SK-N-SH (cell line): ENCODE measurements around the gene ADAM11. TPM values are rescaled to one million over a fixed set of nuclear protein-coding genes. Genes with fewer than 3 reads are reported as not detected.

Experiments
- CTCF ChIA-PET: fragments of 300-600, 350-600 bp; formaldehyde crosslinking; extraction: SDS; loops from one replicate; lab custom pipeline; 2021; lab: Yijun Ruan, JAX
- POLR2A ChIA-PET: fragments of 350-600 bp; sonication (Branson Sonifier 250); formaldehyde crosslinking; extraction: SDS; loops from one replicate; lab custom pipeline; 2020; ENCODE audit warnings: antibody characterized with exemption, inconsistent platforms; lab: Yijun Ruan, JAX
- DNase-seq: peaks from one replicate; pipeline ENCODE4 v3.0.0; 2012
- H2AFZ ChIP-seq: fragments of 200-600 bp; sonication (generic); 2 replicates; pipeline ENCODE4 v1.8.1; 2016; ENCODE audit warnings: antibody characterized with exemption, mild to moderate bottlenecking, low read depth
- H3F3A ChIP-seq: fragments of 200-600 bp; sonication (generic); replicated peaks from 2 replicates; pipeline ENCODE3; 2016; ENCODE audit warnings: antibody characterized with exemption, mild to moderate bottlenecking; ENCODE audit not compliant: insufficient read depth
- H3K27ac ChIP-seq, 2 experiments: fragments of 200-500 bp in 1 of 2; fragments of 200-600 bp in 1 of 2; sonication (Bioruptor generic) in 1 of 2; sonication (generic), shearing (Covaris generic) in 1 of 2; 2 replicates each; pipeline versions ENCODE4 v1.5.1 to v1.6.1; 2014 to 2016; ENCODE audit warnings: low read depth in 2 of 2, inconsistent platforms in 1 of 2, low read length in 1 of 2, mild to moderate bottlenecking in 1 of 2, mixed read lengths in 1 of 2
- H3K27me3 ChIP-seq: fragments of 200-600 bp; sonication (generic), shearing (Covaris generic); 2 replicates; pipeline ENCODE4 v1.6.1; 2016; ENCODE audit warnings: mixed run types; ENCODE audit not compliant: insufficient read depth
- H3K36me3 ChIP-seq, 2 experiments: fragments of 200-500 bp in 1 of 2; fragments of 200-600 bp in 1 of 2; sonication (Bioruptor generic) in 1 of 2; sonication (generic) in 1 of 2; replicated peaks in 1 of 2; 2 replicates each; pipeline versions ENCODE3 to v1.5.1; 2014 to 2016; ENCODE audit warnings: low read length in 1 of 2, mild to moderate bottlenecking in 1 of 2; ENCODE audit not compliant: insufficient read depth in 2 of 2, control insufficient read depth in 1 of 2
- H3K4me1 ChIP-seq, 2 experiments: fragments of 200-500 bp in 1 of 2; fragments of 200-600 bp in 1 of 2; sonication (Bioruptor generic) in 1 of 2; sonication (generic), shearing (Covaris generic) in 1 of 2; 2 replicates each; pipeline versions ENCODE4 v1.5.1 to v1.6.1; 2014 to 2016; ENCODE audit warnings: low read depth in 1 of 2, low read length in 1 of 2, mixed run types in 1 of 2; ENCODE audit not compliant: insufficient read depth in 2 of 2, control insufficient read depth in 1 of 2
- H3K4me2 ChIP-seq: fragments of 200-600 bp; sonication (generic), shearing (Covaris generic); 2 replicates; pipeline ENCODE4 v1.6.1; 2017; ENCODE audit warnings: mixed run types
- H3K4me3 ChIP-seq, 2 experiments: fragments of 200-500 bp in 1 of 2; fragments of 200-600 bp in 1 of 2; sonication (Bioruptor generic) in 1 of 2; sonication (generic), shearing (Covaris generic) in 1 of 2; 2 replicates each; pipeline versions ENCODE4 v1.5.1 to v1.8.1; 2014 to 2016; ENCODE audit warnings: low read depth in 2 of 2, inconsistent platforms in 1 of 2, low read length in 1 of 2, mild to moderate bottlenecking in 1 of 2, mixed read lengths in 1 of 2, moderate library complexity in 1 of 2
- H3K79me2 ChIP-seq: fragments of 200-600 bp; sonication (generic); 2 replicates; pipeline ENCODE4 v1.8.1; 2017; ENCODE audit warnings: mild to moderate bottlenecking; ENCODE audit not compliant: insufficient read depth
- H3K9ac ChIP-seq: fragments of 200-600 bp; sonication (generic); 2 replicates; pipeline ENCODE4 v1.6.1; 2017; ENCODE audit warnings: mixed run types
- H3K9me2 ChIP-seq: fragments of 200-600 bp; sonication (generic); 2 replicates; pipeline ENCODE4 v1.6.1; 2017; ENCODE audit warnings: mixed run types
- H3K9me3 ChIP-seq: fragments of 200-600 bp; sonication (generic); 2 replicates; pipeline ENCODE4 v1.6.1; 2017; ENCODE audit warnings: mixed run types, mild to moderate bottlenecking, moderate library complexity
- H4K20me1 ChIP-seq: fragments of 200-600 bp; sonication (generic); 2 replicates; pipeline ENCODE4 v1.6.1; 2017; ENCODE audit warnings: mild to moderate bottlenecking, mixed run types; ENCODE audit not compliant: insufficient read depth
- CHD2 ChIP-seq: fragments of 150-350 bp; IDR thresholded peaks from 2 replicates; pipeline ENCODE4 v1.6.1; 2018; ENCODE audit warnings: low read length; ENCODE audit not compliant: partially characterized antibody
- EP300 ChIP-seq, 2 experiments: IDR thresholded peaks; 2 replicates each; pipeline versions ENCODE4 v1.4.0 to v1.6.1; 2012; ENCODE audit warnings: borderline replicate concordance in 1 of 2, low read depth in 1 of 2, low read length in 1 of 2
- FOXJ3 ChIP-seq: sonication (generic); formaldehyde crosslinking; IDR thresholded peaks from 2 replicates; pipeline ENCODE4 v1.5.1; 2020; ENCODE audit warnings: mild to moderate bottlenecking, missing genetic modification reagents
- GABPA ChIP-seq: IDR thresholded peaks from 2 replicates; pipeline ENCODE4 v1.4.0; 2012; ENCODE audit warnings: low read depth, mild to moderate bottlenecking
- GATA2 ChIP-seq: sonication (generic); formaldehyde crosslinking; IDR thresholded peaks from 2 replicates; pipeline ENCODE4 v1.5.0; 2020; ENCODE audit warnings: mild to moderate bottlenecking, missing genetic modification reagents
- IRF3 ChIP-seq: fragments of 150-350 bp; IDR thresholded peaks from 2 replicates; pipeline ENCODE4 v1.6.1; 2016; ENCODE audit warnings: mild to moderate bottlenecking, low read depth, low read length
- JUND ChIP-seq: IDR thresholded peaks from 2 replicates; pipeline ENCODE4 v1.4.0; 2012
- MAX ChIP-seq: IDR thresholded peaks from 2 replicates; pipeline ENCODE4 v1.4.0; 2012; ENCODE audit warnings: low read depth
- MEF2A ChIP-seq: IDR thresholded peaks from 2 replicates; pipeline ENCODE4 v1.4.0; 2012; ENCODE audit warnings: low read depth, borderline replicate concordance
- MXI1 ChIP-seq: IDR thresholded peaks from 2 replicates; pipeline ENCODE4 v1.6.1; 2012; ENCODE audit warnings: mild to moderate bottlenecking, low read depth, low read length, improper control_type of control experiment
- NFIC ChIP-seq: IDR thresholded peaks from 2 replicates; pipeline ENCODE4 v1.4.0; 2012; ENCODE audit warnings: borderline replicate concordance
- NRF1 ChIP-seq: IDR thresholded peaks from 2 replicates; pipeline ENCODE4 v1.6.1; 2012; ENCODE audit warnings: low read depth, mild to moderate bottlenecking, low read length
- POLR2AphosphoS5 ChIP-seq: IDR thresholded peaks from 2 replicates; pipeline ENCODE4 v1.6.1; 2012; ENCODE audit warnings: low read depth, low read length
- RAD21 ChIP-seq: IDR thresholded peaks from 2 replicates; pipeline ENCODE4 v1.6.1; 2012; ENCODE audit warnings: mild to moderate bottlenecking, low read length
- RCOR1 ChIP-seq: fragments of 150-350 bp; IDR thresholded peaks from 2 replicates; pipeline ENCODE4 v1.6.1; 2017; ENCODE audit warnings: antibody characterized with exemption, low read length
- REST ChIP-seq: IDR thresholded peaks from 2 replicates; pipeline ENCODE4 v1.6.1; 2012; ENCODE audit warnings: mild to moderate bottlenecking, low read depth, low read length, moderate library complexity
- TAF1 ChIP-seq: IDR thresholded peaks from 2 replicates; pipeline ENCODE4 v1.6.1; 2012; ENCODE audit warnings: low read depth, mild to moderate bottlenecking, low read length, moderate library complexity, borderline replicate concordance
- TEAD4 ChIP-seq: IDR thresholded peaks from 2 replicates; pipeline ENCODE4 v1.4.0; 2012; ENCODE audit warnings: mild to moderate bottlenecking, borderline replicate concordance; ENCODE audit not compliant: insufficient read depth
- USF2 ChIP-seq: fragments of 150-350 bp; IDR thresholded peaks from 2 replicates; pipeline ENCODE4 v1.6.1; 2017; ENCODE audit warnings: antibody characterized with exemption, low read length, low read depth, borderline replicate concordance
- YY1 ChIP-seq: IDR thresholded peaks from 2 replicates; pipeline ENCODE4 v1.4.0; 2012; ENCODE audit warnings: low read depth, mild to moderate bottlenecking
- WGBS: methylation state at CpG from one replicate; pipeline ENCODE4 v1.1.6; 2017; ENCODE audit warnings: low lambda C conversion rate; 5-methylcytosine and 5-hydroxymethylcytosine counted together
- polyA plus RNA-seq, 3 experiments: library from polyadenylated mRNA; depleted of rRNA; stranded (reverse); fragments of >200 nt; gene quantifications; 2 replicates each; pipeline ENCODE4 v1.2.3, GENCODE V29; 2012
- TF ChIP-seq, protein P1 (sequence below): fragments of 200-600 bp; sonication (generic); IDR thresholded peaks from 2 replicates; pipeline ENCODE4 v1.6.1; 2017; ENCODE audit warnings: antibody characterized with exemption, mild to moderate bottlenecking, moderate library complexity
- TF ChIP-seq, protein P2 (sequence below): IDR thresholded peaks from 2 replicates; pipeline ENCODE4; 2012

ADAM11 gene
- polyA plus RNA-seq, 1 of the 3 experiments (the other 2 are of a cell fraction), result 2.5 TPM

DNA sequence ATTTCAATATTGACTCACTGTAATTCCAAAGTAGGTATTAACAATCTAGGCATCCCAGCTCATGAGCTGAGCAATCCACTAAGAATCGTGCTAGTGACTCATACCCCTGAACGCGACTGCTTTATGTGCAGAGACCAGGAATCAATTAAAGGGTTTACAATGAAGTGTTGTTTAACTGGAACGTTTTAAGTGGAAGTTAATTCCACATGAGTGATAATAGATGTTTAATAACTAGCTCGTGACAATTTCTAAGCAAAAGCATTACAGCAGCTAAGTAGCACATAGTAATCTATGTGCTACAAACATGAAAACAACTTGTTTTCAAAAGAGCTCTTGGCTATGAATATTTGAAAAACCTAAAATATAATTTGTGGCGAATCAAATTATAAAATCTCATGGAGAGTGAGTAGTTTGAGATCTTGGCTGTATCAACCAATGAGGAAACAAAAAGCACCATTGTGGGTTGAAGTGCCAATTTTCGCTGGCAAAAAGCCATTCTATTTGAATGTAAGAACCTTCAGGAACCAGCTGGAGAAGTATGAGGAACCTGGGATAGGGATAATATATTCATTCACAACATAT is 61.9 kb downstream of the ADAM11 start:
- DNase-seq, result no peak
- Histone ChIP-seq H2AFZ (no peak overlapping the region), H3K27me3 (no peaks in the 10 kb centered on the region), H3K9me3 (no peaks in the 10 kb centered on the region), H3K36me3 (peaks cover 0 to 18% of the 10 kb centered on the region in 2 experiments), H3K27ac (peak overlapping the region; percentile 56 to 92), H3F3A (peaks cover 51% of the 10 kb centered on the region), H3K4me3 (peak overlapping the region; percentile 11 to 35; a peak in 2 of 4 replicates), H3K4me1 (peaks cover 3 to 19% of the 10 kb centered on the region in 2 experiments; a peak in 3 of 4 replicates), H3K9ac (peak overlapping the region; percentile 57; the same call in 1 of the 2 replicates), H3K9me2 (no peaks in the 10 kb centered on the region), H3K4me2 (peak overlapping the region; percentile 69), H4K20me1 (no peaks in the 10 kb centered on the region), H3K79me2 (peaks cover 94% of the 10 kb centered on the region)
- ChIA-PET CTCF (interaction anchor here (1.2 kb wide), 1 partner anchor 42 kb away, joined by 7 read pairs; no protein-coding TSS in a partner anchor), POLR2A (no interaction called here)
- WGBS, result 6% methylated on average over 7 of the region's 7 CpGs
- TF ChIP-seq TEAD4, result peak; percentile 80
- no peak for TF ChIP-seq TAF1
- TF ChIP-seq JUND, result peak; percentile 97
- no peak for TF ChIP-seq YY1
- no peak for TF ChIP-seq GABPA
- TF ChIP-seq, protein P1, sequence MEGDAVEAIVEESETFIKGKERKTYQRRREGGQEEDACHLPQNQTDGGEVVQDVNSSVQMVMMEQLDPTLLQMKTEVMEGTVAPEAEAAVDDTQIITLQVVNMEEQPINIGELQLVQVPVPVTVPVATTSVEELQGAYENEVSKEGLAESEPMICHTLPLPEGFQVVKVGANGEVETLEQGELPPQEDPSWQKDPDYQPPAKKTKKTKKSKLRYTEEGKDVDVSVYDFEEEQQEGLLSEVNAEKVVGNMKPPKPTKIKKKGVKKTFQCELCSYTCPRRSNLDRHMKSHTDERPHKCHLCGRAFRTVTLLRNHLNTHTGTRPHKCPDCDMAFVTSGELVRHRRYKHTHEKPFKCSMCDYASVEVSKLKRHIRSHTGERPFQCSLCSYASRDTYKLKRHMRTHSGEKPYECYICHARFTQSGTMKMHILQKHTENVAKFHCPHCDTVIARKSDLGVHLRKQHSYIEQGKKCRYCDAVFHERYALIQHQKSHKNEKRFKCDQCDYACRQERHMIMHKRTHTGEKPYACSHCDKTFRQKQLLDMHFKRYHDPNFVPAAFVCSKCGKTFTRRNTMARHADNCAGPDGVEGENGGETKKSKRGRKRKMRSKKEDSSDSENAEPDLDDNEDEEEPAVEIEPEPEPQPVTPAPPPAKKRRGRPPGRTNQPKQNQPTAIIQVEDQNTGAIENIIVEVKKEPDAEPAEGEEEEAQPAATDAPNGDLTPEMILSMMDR, result no peak
- no peak for TF ChIP-seq RAD21
- TF ChIP-seq, protein P2, sequence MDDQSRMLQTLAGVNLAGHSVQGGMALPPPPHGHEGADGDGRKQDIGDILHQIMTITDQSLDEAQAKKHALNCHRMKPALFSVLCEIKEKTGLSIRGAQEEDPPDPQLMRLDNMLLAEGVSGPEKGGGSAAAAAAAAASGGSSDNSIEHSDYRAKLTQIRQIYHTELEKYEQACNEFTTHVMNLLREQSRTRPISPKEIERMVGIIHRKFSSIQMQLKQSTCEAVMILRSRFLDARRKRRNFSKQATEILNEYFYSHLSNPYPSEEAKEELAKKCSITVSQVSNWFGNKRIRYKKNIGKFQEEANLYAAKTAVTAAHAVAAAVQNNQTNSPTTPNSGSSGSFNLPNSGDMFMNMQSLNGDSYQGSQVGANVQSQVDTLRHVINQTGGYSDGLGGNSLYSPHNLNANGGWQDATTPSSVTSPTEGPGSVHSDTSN, result peak; percentile 64
- no peak for TF ChIP-seq MXI1
- no peak for TF ChIP-seq IRF3
- TF ChIP-seq POLR2AphosphoS5, result peak; percentile 65; the same call in 1 of the 2 replicates
- TF ChIP-seq FOXJ3 (CRISPR knock-in tag), result no peak
- TF ChIP-seq RCOR1, result no peak
- no peak for TF ChIP-seq NRF1
- TF ChIP-seq REST, result no peak
- 0 out of 2 replicates have a peak, but pooled peaks have one; percentile 21 for TF ChIP-seq MAX
- TF ChIP-seq GATA2, result no peak
- peak in 1 of 2 experiments; percentile 80; a peak in 2 of 4 replicates for TF ChIP-seq EP300 (IDR thresholded peaks at IDR 0.05; ENCODE audit: borderline replicate concordance in 1 of 2, low read depth in 1 of 2, low read length in 1 of 2)
- TF ChIP-seq USF2, result no peak
- peak; percentile 53; the same call in 1 of the 2 replicates for TF ChIP-seq NFIC
- TF ChIP-seq MEF2A, result no peak; the same call in 1 of the 2 replicates
- TF ChIP-seq CHD2, result no peak
